HepG2 (cell line): ENCODE measurements around the gene SPHK1. TPM values are rescaled to one million over a fixed set of nuclear protein-coding genes. Genes with fewer than 3 reads are reported as not detected.
A peak's percentile ranks its signal among the peaks of the same experiment; 100 is the strongest.

Experiments used
- KLF15 ChIP-seq: sonication (generic); formaldehyde crosslinking; IDR thresholded peaks from 2 replicates; pipeline ENCODE4 v1.8.1; 2023; ENCODE audit warnings: borderline replicate concordance, mild to moderate bottlenecking, inconsistent platforms, missing genetic modification reagents, mixed read lengths
- SOX5 ChIP-seq: IDR thresholded peaks from 2 replicates; pipeline ENCODE4 v1.6.1; 2016; ENCODE audit warnings: borderline replicate concordance
- ZNF20 ChIP-seq: sonication (generic); formaldehyde crosslinking; IDR thresholded peaks from 2 replicates; pipeline ENCODE4 v1.4.0; 2020; ENCODE audit warnings: mild to moderate bottlenecking, moderate library complexity, missing genetic modification reagents
- ZNF34 ChIP-seq: sonication (generic); formaldehyde crosslinking; IDR thresholded peaks from 2 replicates; pipeline ENCODE4 v1.4.0; 2020; ENCODE audit warnings: mild to moderate bottlenecking, missing genetic modification reagents, borderline replicate concordance
- ZNF407 ChIP-seq: sonication (generic); formaldehyde crosslinking; IDR thresholded peaks from one replicate; pipeline ENCODE4 v1.5.1; 2020; ENCODE audit warnings: mild to moderate bottlenecking, missing genetic modification reagents; ENCODE audit errors: not compliant biosample characterization
- ZNF652 ChIP-seq: IDR thresholded peaks from 2 replicates; pipeline ENCODE4 v1.6.1; 2016; ENCODE audit warnings: low read depth, borderline replicate concordance
- ZNF703 ChIP-seq: sonication (generic); formaldehyde crosslinking; IDR thresholded peaks from 2 replicates; pipeline ENCODE4 v1.5.1; 2020; ENCODE audit warnings: missing genetic modification reagents, mild to moderate bottlenecking, moderate library complexity, borderline replicate concordance
- polyA plus RNA-seq, 8 experiments: library from polyadenylated mRNA; depleted of rRNA in 3 of 8; stranded (reverse) in 7 of 8; unstranded in 1 of 8; fragments of >200 nt; fragmentation: Illumina TruSeq in 4 of 8; extraction: Trizol in 4 of 8; gene quantifications; 2 replicates each; pipeline versions ENCODE4 v1.2.1 to v1.2.3, GENCODE V29; 2011 to 2016; ENCODE audit warnings: low read depth in 4 of 8, missing spikeins in 1 of 8, mixed read lengths in 1 of 8; ENCODE audit not compliant: insufficient read depth in 1 of 8
- total RNA-seq, 5 experiments: library from RNA; depleted of rRNA; stranded (reverse); fragments of >200 nt; fragmentation: Illumina TruSeq; extraction: Trizol; gene quantifications; 2 replicates each; pipeline ENCODE4 v1.2.3, GENCODE V29; 2016; ENCODE audit warnings: low read depth in 1 of 5
- TF ChIP-seq, protein P1 (sequence below): sonication (generic); formaldehyde crosslinking; IDR thresholded peaks from 2 replicates; pipeline ENCODE4 v1.4.0; 2020; ENCODE audit warnings: missing genetic modification reagents, borderline replicate concordance
- TF ChIP-seq, protein P2 (sequence below): sonication (generic); formaldehyde crosslinking; IDR thresholded peaks from 2 replicates; pipeline ENCODE4 v1.5.0; 2020; ENCODE audit warnings: mild to moderate bottlenecking, missing genetic modification reagents

The SPHK1 gene
- total and polyA plus RNA-seq, 2 of the 13 experiments (the other 11 are each of a cell fraction or from before 2014, with no cell fraction given): 129 to 160 TPM

- TF ChIP-seq ZNF407 (CRISPR knock-in tag) (peak; percentile 95), ZNF652 (CRISPR knock-in tag) (peak; percentile 41; the same call in 1 of the 2 replicates), KLF15 (peak; percentile 67; the same call in 1 of the 2 replicates), SOX5 (CRISPR knock-in tag) (peak; percentile 53; the same call in 1 of the 2 replicates), ZNF703 (CRISPR knock-in tag) (peak; percentile 56; the same call in 1 of the 2 replicates), ZNF20 (CRISPR knock-in tag) (peak; percentile 86; the same call in 1 of the 2 replicates), ZNF34 (CRISPR knock-in tag) (peak; percentile 99)
- TF ChIP-seq, protein P1, sequence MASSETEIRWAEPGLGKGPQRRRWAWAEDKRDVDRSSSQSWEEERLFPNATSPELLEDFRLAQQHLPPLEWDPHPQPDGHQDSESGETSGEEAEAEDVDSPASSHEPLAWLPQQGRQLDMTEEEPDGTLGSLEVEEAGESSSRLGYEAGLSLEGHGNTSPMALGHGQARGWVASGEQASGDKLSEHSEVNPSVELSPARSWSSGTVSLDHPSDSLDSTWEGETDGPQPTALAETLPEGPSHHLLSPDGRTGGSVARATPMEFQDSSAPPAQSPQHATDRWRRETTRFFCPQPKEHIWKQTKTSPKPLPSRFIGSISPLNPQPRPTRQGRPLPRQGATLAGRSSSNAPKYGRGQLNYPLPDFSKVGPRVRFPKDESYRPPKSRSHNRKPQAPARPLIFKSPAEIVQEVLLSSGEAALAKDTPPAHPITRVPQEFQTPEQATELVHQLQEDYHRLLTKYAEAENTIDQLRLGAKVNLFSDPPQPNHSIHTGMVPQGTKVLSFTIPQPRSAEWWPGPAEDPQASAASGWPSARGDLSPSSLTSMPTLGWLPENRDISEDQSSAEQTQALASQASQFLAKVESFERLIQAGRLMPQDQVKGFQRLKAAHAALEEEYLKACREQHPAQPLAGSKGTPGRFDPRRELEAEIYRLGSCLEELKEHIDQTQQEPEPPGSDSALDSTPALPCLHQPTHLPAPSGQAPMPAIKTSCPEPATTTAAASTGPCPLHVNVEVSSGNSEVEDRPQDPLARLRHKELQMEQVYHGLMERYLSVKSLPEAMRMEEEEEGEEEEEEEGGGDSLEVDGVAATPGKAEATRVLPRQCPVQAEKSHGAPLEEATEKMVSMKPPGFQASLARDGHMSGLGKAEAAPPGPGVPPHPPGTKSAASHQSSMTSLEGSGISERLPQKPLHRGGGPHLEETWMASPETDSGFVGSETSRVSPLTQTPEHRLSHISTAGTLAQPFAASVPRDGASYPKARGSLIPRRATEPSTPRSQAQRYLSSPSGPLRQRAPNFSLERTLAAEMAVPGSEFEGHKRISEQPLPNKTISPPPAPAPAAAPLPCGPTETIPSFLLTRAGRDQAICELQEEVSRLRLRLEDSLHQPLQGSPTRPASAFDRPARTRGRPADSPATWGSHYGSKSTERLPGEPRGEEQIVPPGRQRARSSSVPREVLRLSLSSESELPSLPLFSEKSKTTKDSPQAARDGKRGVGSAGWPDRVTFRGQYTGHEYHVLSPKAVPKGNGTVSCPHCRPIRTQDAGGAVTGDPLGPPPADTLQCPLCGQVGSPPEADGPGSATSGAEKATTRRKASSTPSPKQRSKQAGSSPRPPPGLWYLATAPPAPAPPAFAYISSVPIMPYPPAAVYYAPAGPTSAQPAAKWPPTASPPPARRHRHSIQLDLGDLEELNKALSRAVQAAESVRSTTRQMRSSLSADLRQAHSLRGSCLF (CRISPR knock-in tag): peak; percentile 92
- TF ChIP-seq, protein P2, sequence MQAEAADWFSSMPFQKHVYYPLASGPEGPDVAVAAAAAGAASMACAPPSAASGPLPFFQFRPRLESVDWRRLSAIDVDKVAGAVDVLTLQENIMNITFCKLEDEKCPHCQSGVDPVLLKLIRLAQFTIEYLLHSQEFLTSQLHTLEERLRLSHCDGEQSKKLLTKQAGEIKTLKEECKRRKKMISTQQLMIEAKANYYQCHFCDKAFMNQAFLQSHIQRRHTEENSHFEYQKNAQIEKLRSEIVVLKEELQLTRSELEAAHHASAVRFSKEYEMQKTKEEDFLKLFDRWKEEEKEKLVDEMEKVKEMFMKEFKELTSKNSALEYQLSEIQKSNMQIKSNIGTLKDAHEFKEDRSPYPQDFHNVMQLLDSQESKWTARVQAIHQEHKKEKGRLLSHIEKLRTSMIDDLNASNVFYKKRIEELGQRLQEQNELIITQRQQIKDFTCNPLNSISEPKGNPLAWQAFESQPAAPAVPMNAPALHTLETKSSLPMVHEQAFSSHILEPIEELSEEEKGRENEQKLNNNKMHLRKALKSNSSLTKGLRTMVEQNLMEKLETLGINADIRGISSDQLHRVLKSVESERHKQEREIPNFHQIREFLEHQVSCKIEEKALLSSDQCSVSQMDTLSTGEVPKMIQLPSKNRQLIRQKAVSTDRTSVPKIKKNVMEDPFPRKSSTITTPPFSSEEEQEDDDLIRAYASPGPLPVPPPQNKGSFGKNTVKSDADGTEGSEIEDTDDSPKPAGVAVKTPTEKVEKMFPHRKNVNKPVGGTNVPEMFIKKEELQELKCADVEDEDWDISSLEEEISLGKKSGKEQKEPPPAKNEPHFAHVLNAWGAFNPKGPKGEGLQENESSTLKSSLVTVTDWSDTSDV (CRISPR knock-in tag): peak; percentile 61; the same call in 1 of the 2 replicates
Measured at GRCh38 chr17:76353599-76354316, 30.7 kb upstream of the SPHK1 start, which contains the start of gene PRPSAP1 (continued).
